Stomach (tissue), 4 donors: Measurements from ENCODE around the gene RAB30.

Source experiments
- EP300 ChIP-seq: sonication (generic); formaldehyde crosslinking; IDR thresholded peaks from one replicate; pipeline ENCODE4 v1.6.1; 2017; ENCODE audit warnings: antibody characterized with exemption
- POLR2A ChIP-seq, 4 donors: fragments of 450-650 bp; IDR thresholded peaks; one replicate each; pipeline ENCODE4 v1.6.1; 2016; ENCODE audit warnings: antibody characterized with exemption in 4 of 4, control low read depth in 2 of 4, mild to moderate bottlenecking in 1 of 4, moderate library complexity in 1 of 4
- POLR2AphosphoS5 ChIP-seq, 3 donors: sonication (generic); formaldehyde crosslinking; IDR thresholded peaks; one replicate each; pipeline ENCODE4 v1.6.1; 2016; ENCODE audit warnings: antibody characterized with exemption in 3 of 3
- TF ChIP-seq, protein P1 (sequence below), 7 experiments: fragments of 450-650 bp in 4 of 7; fragments of 200-600 bp in 3 of 7; sonication (generic) in 3 of 7; IDR thresholded peaks; one replicate each; pipeline ENCODE4 v1.5.1; 2016 to 2019; ENCODE audit warnings: antibody characterized with exemption in 7 of 7, control low read depth in 2 of 7, mild to moderate bottlenecking in 1 of 7

DNA sequence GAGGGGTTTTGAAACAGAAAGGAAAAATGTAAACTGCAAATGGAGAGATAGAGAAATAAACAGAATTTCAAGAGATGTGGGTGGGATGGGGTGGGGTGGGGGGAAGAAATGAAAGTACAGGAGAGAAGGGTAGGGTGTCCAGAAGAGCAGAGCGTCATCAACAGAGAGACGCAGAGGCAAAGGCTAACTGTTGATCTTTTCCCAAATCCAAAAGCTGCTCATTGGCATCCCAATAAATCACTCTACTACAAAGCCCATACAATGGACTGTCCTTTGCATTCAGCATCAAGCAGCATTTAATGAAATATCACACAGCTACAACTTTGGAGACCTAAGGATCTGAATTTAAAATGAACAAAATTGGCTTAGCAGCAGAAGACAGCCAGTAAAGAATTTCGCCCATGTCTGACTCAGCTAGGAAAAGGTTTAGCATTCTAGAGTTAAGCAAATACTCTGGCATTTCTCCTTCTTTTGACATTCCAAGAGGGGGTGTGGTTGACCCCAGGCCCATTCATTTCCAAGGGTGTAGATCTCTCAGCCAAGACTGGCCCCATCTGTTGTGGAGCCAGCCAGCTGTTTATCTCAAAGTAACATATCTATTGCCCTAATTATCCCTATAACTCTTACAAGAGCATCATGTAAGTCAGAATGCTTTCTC is 1.5 kb downstream of the RAB30 start:
- TF ChIP-seq POLR2A (IDR thresholded peaks at IDR 0.05): no peak
- TF ChIP-seq, protein P1, sequence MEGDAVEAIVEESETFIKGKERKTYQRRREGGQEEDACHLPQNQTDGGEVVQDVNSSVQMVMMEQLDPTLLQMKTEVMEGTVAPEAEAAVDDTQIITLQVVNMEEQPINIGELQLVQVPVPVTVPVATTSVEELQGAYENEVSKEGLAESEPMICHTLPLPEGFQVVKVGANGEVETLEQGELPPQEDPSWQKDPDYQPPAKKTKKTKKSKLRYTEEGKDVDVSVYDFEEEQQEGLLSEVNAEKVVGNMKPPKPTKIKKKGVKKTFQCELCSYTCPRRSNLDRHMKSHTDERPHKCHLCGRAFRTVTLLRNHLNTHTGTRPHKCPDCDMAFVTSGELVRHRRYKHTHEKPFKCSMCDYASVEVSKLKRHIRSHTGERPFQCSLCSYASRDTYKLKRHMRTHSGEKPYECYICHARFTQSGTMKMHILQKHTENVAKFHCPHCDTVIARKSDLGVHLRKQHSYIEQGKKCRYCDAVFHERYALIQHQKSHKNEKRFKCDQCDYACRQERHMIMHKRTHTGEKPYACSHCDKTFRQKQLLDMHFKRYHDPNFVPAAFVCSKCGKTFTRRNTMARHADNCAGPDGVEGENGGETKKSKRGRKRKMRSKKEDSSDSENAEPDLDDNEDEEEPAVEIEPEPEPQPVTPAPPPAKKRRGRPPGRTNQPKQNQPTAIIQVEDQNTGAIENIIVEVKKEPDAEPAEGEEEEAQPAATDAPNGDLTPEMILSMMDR (IDR thresholded peaks at IDR 0.05): no peak
- no peak for TF ChIP-seq POLR2AphosphoS5 (IDR thresholded peaks at IDR 0.05)
- TF ChIP-seq EP300: no peak
